ENCODE results near the gene ATF3.

Gene ATF3

GRCh38 chr1:212608392-212608958 lies at the start of gene ATF3:
TSS of gene ATF3 (plus strand) at chr1:212608761. CDS start at chr1:212615022, 6,261 bp downstream.
- peak; percentile 76 for DNase-seq (ENCODE audit: low read depth)

- DNase-seq (ENCODE audit: low read depth), result no peak
Measured at GRCh38 chr1:212559929-212560328, 48.6 kb upstream of the ATF3 start.

GRCh38 chr1:212560933-212561460 lies 47.6 kb upstream of the ATF3 start:
- DNase-seq (ENCODE audit: low read depth), result no peak

DNA sequence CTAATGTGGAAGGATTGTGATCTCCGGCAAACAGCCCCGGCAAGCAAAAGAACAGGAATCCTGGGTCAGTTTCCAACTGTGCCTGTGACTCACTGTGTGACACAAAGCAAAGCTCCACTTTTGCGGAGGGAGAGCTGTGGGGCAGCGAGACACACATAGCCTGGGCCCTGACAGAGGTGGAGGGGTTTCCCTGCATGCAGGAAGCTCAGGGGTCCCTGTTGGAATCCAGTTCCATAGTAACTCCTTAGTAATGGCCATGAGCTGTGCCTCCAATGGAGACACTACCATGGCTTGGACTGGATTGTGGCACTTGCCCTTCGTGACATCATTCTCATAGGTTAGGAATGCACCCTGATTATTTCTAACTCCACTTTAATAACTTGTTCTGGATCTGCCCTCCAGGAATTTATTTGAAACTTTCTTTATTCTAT lies 47.0 kb upstream of the ATF3 start:
- DNase-seq (ENCODE audit: low read depth), result no peak

- DNase-seq (ENCODE audit: low read depth), result no peak
Measured at GRCh38 chr1:212562771-212563170, 45.8 kb upstream of the ATF3 start.

- no peak for DNase-seq (ENCODE audit: low read depth)
Measured at GRCh38 chr1:212565079-212565478, 43.5 kb upstream of the ATF3 start.

GRCh38 chr1:212565571-212566305 lies 42.8 kb upstream of the ATF3 start:
- no peak for DNase-seq (ENCODE audit: low read depth)

- DNase-seq (ENCODE audit: low read depth), result peak; percentile 18
Measured at GRCh38 chr1:212566522-212567479, 41.8 kb upstream of the ATF3 start.

- DNase-seq (ENCODE audit: low read depth), result no peak
Measured at GRCh38 chr1:212567638-212568037, 40.9 kb upstream of the ATF3 start.

- no peak for DNase-seq (ENCODE audit: low read depth)
Measured at GRCh38 chr1:212568978-212569537, 39.5 kb upstream of the ATF3 start.

DNA sequence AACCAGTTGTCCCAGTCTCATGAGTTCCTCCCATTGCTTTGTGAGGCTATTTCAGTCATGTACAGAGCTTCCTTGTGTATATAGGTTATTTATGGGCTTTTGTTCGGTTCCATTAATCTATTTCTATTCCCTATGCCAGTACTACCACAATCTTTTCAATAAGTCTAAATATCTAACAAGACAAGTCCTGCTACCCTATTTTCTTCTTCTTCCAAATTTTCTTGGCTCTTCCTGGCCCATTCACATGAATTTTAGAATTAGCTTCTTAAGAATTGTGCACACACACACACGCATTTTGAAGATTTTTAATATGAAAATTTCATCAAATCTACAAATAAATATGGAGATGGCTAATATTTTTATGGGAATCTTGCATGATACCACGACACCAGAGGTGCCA lies 33.8 kb upstream of the ATF3 start:
- DNase-seq (ENCODE audit: low read depth), result no peak

- no peak for DNase-seq (ENCODE audit: low read depth)
Measured at GRCh38 chr1:212575333-212575732, 33.2 kb upstream of the ATF3 start.

GRCh38 chr1:212578041-212578440 lies 30.5 kb upstream of the ATF3 start:
- no peak for DNase-seq (ENCODE audit: low read depth)

DNA sequence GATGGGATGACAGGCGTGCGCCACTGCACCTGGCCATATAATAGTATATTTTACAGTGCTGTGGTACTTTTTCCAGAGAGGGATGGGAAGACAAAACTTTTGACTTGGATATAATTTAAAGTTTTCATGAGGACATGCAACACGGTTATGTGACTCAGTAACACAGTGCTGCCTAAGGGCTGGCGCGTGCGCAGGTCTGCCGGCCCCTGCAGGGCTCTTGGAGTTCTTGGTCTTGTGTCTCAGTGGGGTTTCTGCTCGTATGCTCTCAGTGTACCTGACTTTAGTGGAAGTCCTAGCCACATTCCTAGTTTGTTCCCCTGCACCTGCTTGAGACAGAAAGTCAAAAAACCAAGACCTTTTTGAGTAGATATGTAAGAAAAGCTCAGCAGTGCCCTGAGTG lies 27.5 kb upstream of the ATF3 start:
- no peak for DNase-seq (ENCODE audit: low read depth)

DNA sequence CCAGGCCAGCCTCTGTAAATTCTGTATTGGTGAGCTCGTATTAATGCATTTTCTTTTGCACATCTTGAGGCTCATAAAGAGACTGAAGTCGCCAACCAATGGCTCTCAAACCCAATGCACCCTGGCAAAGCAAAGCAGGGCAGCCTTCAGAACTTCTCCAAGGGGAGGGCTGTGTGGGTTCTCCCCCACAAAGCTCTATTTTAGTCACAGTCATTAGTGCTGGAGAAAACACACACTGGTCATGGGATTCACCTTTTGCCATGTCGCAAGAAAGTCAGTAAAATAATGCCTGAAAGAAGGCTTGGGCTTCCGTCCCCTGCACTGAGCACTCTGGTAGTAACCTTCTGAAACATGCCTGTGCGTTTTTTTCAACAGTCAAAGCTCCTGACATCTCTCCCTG lies 26.3 kb upstream of the ATF3 start:
- DNase-seq (ENCODE audit: low read depth), result no peak

- DNase-seq (ENCODE audit: low read depth), result no peak
Measured at GRCh38 chr1:212582808-212583615, 25.5 kb upstream of the ATF3 start.

GRCh38 chr1:212583643-212584042 lies 24.9 kb upstream of the ATF3 start:
- DNase-seq (ENCODE audit: low read depth), result no peak

GRCh38 chr1:212584092-212584886 lies 24.3 kb upstream of the ATF3 start:
- DNase-seq (ENCODE audit: low read depth), result no peak

- no peak for DNase-seq (ENCODE audit: low read depth)
Measured at GRCh38 chr1:212585210-212585609, 23.4 kb upstream of the ATF3 start.

DNA sequence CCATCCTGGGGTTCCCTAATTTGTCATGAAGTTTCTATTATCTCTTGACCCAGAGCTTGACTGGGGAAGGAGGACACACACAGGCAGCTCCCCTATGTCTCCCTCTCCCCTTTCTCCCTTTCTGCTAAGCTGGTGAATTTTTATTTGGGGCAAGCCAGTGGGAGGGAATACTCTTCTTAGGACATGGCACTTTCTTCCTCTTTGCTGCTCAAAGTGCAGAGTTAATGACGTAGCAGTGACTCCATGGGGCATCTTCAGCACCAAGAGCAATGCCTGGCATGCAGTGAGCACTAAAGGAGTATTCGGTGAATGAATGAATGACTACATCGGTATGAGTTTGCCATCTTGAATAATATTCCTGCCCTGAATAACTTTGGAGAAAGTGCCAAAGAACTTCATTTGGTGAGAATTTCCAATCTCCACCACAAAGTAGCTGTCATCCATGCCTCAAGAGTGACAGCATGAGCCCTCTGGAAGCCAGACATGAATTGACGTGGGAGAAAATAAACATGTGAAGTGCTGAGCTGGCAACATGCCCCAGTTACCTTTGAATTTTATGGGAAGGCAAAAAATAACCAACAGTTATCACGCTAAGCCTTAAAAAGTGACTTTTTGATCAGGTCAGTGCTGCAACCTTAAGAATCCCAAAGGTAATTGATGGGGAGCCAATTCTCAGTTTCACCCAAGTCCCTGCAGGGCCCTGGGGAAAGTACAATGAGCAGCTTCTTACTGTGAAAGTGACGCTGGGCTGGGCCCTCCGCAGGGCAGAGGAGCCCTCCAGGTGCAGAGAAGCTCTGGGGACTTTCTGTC lies 22.1 kb upstream of the ATF3 start:
- DNase-seq (ENCODE audit: low read depth), result no peak
